GM18870 (cell line): Measurements from ENCODE around the gene PCA3.
"Not testable (repeated sequence)": the region's sequence is repeated elsewhere in the genome, so short reads cannot be mapped to it uniquely, and the experiment has no call there.

Experiments
- ATAC-seq: cut with Tn5 transposase; IDR thresholded peaks from one replicate; pipeline ENCODE4 v1.9.1; 2021; ENCODE audit warnings: moderate library complexity; ENCODE audit not compliant: unreplicated experiment

The PCA3 gene

GRCh38 chr9:76764138-76764537 is at the start of gene PCA3:
Gene PCA3 (plus strand): TSS chr9:76764438.
- no peak for ATAC-seq

- no peak for ATAC-seq
Measured at GRCh38 chr9:76716085-76716672, 48.1 kb upstream of the PCA3 start.

GRCh38 chr9:76717176-76717575 is 47.1 kb upstream of the PCA3 start:
- ATAC-seq = no peak

DNA sequence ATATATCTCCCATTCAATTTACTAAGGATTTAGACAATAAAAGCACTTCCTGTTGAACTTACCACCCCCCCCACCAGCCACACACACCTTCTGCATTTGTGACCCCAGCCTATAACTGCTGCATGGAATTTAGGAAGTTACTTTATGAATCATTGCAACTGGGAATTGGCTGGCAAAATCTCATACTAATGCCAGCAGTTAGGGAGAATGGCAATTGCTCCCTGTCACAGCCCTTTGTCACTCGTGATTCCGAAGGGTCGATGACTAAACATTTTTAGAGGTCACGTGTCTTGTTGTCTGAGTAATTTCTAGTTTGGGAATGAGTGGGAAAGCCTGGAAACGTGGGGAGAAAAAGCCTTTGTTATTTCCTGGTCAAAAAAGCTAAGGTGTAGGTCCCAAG is 46.6 kb upstream of the PCA3 start:
- no peak for ATAC-seq

GRCh38 chr9:76718166-76718565 is 46.1 kb upstream of the PCA3 start:
- no peak for ATAC-seq

DNA sequence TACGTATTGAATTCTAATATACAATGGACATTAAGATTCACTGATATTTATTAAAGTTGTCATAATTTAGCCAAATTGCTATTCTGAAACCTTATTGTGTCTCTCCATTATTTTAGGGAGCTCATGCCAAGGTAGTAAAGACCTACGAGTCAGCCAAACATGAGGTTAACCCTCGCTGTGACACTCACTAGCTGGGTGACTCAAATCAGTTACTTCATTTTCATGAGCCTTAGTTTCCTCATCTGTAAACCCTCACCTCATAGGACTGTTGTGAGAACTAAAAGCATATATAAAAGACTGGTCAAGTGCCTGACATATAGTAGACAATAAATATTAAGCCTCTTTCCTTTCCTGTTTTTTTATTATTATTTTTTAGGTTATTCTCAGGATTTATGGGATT is 44.0 kb upstream of the PCA3 start:
- no peak for ATAC-seq

DNA sequence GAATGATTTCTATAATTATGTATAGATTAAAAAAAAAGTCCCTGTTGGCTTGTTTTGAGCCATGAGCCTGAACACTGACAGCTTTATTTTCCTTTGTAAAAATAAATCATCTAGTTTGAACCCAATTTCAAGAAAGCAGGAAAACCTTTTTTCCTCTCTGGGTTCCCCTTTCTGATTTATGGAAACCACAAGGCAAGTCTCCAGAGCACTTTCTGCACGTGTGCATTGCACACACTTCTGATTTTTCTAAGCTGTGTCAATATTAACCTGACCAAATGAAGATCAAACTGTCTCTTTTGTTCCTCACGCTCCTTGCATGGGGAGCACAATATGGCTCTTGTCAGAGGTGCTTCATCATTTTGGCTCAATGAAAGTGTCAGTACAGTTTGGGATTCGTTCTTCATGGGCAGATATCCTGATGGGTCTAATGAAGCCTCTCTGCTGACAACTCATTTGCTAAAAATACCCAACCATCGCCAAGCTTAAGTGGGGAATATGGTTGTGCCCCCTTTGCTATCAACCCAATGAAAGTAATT is 39.2 kb upstream of the PCA3 start:
- no peak for ATAC-seq

- no peak for ATAC-seq
Measured at GRCh38 chr9:76725885-76726284, 38.4 kb upstream of the PCA3 start.

- no peak for ATAC-seq
Measured at GRCh38 chr9:76729116-76729515, 35.1 kb upstream of the PCA3 start.

DNA sequence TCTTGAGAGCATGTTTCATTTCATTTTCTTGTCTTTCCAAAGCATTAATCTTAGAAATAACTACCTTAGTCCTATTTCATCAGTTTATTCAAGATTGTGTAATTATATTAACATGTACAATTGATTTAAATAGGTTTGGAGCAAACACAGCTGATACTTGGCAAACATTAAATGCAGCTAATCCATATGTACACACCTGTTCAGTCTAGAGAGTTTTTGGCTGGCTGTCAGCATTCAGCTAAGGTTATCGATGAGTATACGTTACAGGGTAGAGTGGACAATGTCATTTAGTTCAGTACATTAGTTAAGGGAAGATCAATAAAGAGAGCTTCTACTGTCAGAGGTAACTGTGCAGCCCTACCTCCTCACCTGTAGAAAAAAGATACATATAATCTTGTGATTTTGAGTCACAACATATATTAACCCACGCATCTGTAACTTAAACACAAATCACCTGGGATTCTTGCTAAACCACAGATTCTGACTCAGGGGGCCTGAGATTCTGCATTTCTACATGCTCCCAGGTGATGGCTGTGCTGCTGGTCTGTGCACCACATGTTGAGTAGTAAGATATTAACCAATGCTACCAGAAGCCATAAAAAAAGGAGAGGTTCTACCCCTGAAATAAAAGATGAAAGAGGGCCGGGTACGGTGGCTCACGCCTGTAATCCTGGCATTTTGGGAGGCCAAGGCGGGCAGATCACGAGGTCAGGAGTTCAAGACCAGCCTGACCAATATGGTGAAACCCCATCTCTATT is 34.1 kb upstream of the PCA3 start:
- no peak for ATAC-seq

GRCh38 chr9:76730801-76731200 is 33.4 kb upstream of the PCA3 start:
- no peak for ATAC-seq

DNA sequence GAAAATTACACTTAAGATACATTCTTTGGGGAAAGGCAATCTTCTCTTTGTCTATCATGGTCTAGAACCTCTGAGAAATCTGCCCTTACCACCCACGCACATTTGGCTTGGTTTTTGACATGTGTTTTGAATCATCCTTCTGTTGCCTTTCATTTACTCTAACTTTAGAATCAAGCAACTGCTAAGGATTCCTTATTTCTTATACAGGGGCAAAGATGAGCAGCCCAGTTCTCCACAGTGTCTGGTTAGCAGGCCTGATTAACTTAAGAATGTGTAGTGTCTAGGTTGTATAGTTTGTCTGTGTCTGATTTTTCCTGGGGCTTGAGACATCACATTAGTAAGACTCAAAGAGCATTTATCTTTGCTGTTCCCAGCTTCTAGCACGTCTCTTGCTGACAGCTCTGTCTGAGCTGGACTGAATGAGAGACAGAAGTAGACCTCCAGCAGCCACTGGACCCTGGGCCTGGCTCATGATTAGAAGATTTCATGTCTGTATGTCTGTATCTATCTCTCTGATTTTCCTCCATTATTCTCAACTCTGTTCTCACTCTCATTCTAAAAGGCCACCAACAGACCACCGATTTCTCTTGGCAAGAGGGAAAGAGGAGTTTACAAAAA is 31.8 kb upstream of the PCA3 start:
- no peak for ATAC-seq

DNA sequence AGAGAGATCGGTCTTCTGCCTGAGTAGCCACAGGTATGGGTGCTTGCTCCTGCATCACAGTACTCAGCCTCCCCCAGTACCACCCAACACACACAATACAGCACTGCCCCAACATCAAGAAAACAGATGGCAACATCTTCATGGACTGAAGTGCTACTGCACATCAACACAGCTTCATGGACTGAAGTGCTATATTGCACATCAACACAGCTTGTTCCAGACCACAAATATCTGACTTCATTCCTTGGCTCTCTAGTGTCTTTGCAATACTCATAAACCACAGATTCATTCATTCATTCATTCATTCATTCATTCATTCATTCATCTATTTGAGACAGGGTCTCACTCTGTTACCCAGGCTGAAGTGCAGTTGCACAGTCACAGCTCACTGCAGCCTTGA is 31.1 kb upstream of the PCA3 start:
- ATAC-seq = no peak

GRCh38 chr9:76734716-76735115 is 29.5 kb upstream of the PCA3 start:
- ATAC-seq = no peak

GRCh38 chr9:76737154-76737902 is 26.9 kb upstream of the PCA3 start:
- ATAC-seq = no peak

DNA sequence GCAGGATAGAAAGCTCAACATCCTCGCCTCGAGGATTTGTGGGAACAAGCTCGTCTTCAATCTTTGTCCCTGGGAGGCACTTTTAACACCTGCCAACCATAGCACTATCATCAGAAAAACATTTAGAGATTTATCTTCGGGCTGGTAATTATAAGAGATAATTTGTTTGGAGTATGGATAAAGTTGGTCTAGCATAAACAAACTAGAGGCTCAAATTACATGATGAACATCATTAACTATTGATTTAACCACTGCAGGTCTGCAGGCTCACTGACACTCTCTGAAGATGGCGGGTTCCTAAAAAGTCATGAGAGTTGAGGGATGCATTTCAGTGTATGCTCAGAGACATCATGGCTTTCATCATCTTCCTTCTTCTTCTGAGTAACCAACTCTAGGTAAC is 25.8 kb upstream of the PCA3 start:
- no peak for ATAC-seq

- no peak for ATAC-seq
Measured at GRCh38 chr9:76741524-76741923, 22.7 kb upstream of the PCA3 start.

DNA sequence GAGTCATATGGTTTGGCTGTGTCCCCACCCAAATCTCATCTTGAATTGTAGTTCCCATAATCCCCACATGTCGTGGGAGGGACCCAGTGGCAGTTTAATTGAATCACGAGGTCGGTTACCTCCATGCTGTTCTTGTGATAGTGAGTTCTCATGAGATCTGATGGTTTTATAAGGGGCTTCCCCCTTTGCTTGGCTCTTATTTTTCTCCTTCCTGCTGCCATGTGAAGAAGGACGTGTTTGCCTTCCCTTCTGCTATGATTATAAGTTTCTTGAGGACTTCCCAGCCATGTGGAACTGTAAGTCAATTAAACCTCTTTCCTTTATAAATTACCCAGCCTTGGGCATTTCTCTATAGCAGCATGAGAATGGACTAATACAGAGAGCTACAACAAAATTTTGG is 21.3 kb upstream of the PCA3 start:
- ATAC-seq = not testable (repeated sequence)

GRCh38 chr9:76743931-76744330 is 20.3 kb upstream of the PCA3 start:
- no peak for ATAC-seq

DNA sequence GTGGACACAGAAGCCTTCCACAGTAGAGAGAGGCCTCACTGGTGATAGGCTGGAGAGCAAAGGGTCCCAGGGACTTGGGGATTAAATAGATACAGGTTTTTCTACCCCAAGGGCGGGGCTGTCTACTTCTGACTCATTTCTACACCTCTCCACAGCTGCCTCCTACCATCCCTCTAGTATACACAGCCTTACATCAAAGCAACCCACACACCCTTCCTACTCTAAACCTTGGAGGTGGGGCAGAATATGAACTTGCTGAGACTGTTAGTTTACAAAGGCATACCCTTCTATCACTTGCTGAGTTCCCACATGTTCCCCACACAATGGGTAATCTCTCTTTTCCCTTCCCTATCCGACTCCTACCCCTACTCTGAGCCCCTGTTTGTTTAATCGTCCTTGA is 19.9 kb upstream of the PCA3 start:
- no peak for ATAC-seq

- no peak for ATAC-seq
Measured at GRCh38 chr9:76751001-76751400, 13.2 kb upstream of the PCA3 start.

DNA sequence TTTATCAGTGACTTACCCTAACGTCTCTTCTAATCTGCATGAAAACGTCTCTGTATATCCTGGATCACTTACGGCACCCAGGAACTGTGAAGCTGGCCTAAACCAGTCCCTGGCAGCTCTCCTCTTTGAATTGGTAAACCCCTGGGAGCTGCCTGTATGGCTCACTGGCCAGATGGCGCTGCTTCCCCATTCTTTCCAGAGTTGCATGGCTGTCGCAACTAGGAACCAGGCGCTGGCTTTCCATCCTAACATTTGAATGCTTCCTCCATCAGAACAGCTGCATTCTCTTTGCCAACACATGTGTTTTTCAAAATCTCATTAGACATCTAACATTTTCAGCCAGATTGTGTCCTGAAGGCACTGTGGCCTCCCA is 8.0 kb upstream of the PCA3 start:
- ATAC-seq = no peak
